SK-N-SH treated with all-trans-retinoic acid at 6 μM for 48 hours (cell line): Measurements from ENCODE around the gene HTT.

Experiments used
- CSDC2 ChIP-seq: fragments of 250-450 bp; sonication (Bioruptor Pico); IDR thresholded peaks from 2 replicates; pipeline ENCODE4 v1.5.0; 2020; ENCODE audit warnings: mild to moderate bottlenecking, moderate library complexity
- PATZ1 ChIP-seq: fragments of 250-450 bp; sonication (Bioruptor Pico); IDR thresholded peaks from 2 replicates; pipeline ENCODE4 v1.8.0; 2020; ENCODE audit warnings: mild to moderate bottlenecking, moderate library complexity, borderline replicate concordance
- PPARA ChIP-seq: fragments of 250-450 bp; sonication (Bioruptor Pico); IDR thresholded peaks from 2 replicates; pipeline ENCODE4 v1.5.0; 2020; ENCODE audit warnings: mild to moderate bottlenecking, borderline replicate concordance
- RARB ChIP-seq: fragments of 250-450 bp; sonication (Bioruptor Pico); IDR thresholded peaks from 2 replicates; pipeline ENCODE4 v1.8.0; 2021; ENCODE audit warnings: mild to moderate bottlenecking, moderate library complexity
- ZC3H10 ChIP-seq: fragments of 250-450 bp; sonication (Bioruptor Pico); IDR thresholded peaks from 2 replicates; pipeline ENCODE4 v1.5.1; 2021; ENCODE audit warnings: mild to moderate bottlenecking, moderate library complexity

GRCh38 chr4:3244747-3245146 lies 170.3 kb downstream of the HTT start:
- TF ChIP-seq PATZ1 (CRISPR knock-in tag): no peak
- no peak for TF ChIP-seq CSDC2 (CRISPR knock-in tag)
- no peak for TF ChIP-seq ZC3H10 (CRISPR knock-in tag)
- TF ChIP-seq RARB: no peak
- TF ChIP-seq PPARA (CRISPR knock-in tag): no peak
